GM12878 (cell line): Measurements from ENCODE around the gene ALG12. TPM values are rescaled to one million over a fixed set of nuclear protein-coding genes. Genes with fewer than 3 reads are reported as not detected.

Source experiments
- ATAC-seq: fragments of 200-7000 bp; cut with Tn5 transposase; 3 replicates; pipeline ENCODE4 v1.9.1; 2020; ENCODE audit warnings: mild to moderate bottlenecking, moderate library complexity
- BruUV-seq: library from RNA; stranded (reverse); fragments of 400-500 nt; replicated peaks from 2 replicates; lab custom pipeline; 2021; lab: Mats Ljungman, UMichigan
- CTCF ChIA-PET: fragments of 300-600 bp; sonication (Branson Sonifier 250); formaldehyde crosslinking; extraction: SDS; loops from one replicate; lab custom pipeline; 2021; ENCODE audit warnings: inconsistent platforms; lab: Yijun Ruan, JAX
- POLR2A ChIA-PET: fragments of 350-600 bp; formaldehyde crosslinking; extraction: SDS; loops from one replicate; lab custom pipeline; 2021; ENCODE audit warnings: inconsistent platforms; lab: Charles Lee
- RAD21 ChIA-PET: fragments of 300-600 bp; sonication (Branson Sonifier 250); formaldehyde crosslinking; loops from one replicate; lab custom pipeline; 2023; ENCODE audit warnings: antibody characterized with exemption; ENCODE audit not compliant: unreplicated experiment; lab: Charles Lee
- SMC1A ChIA-PET: fragments of 300-600 bp; sonication (Branson Sonifier 250); formaldehyde crosslinking; loops from one replicate; lab custom pipeline; 2023; ENCODE audit not compliant: unreplicated experiment, uncharacterized antibody; lab: Charles Lee
- DNase-seq: peaks from one replicate; pipeline ENCODE4 v3.0.0-alpha.2; 2011; ENCODE audit warnings: low read depth, low spot score
- FAIRE-seq: peaks from 3 replicates; lab custom pipeline; 2011; peaks lifted over from hg19 to GRCh38; lab: Jason Lieb, UNC
- H2AFZ ChIP-seq: 2 replicates; pipeline ENCODE4 v1.6.0; 2011; ENCODE audit warnings: low read depth, low read length, control low read depth; ENCODE audit not compliant: control insufficient read depth
- H3K27ac ChIP-seq: 2 replicates; pipeline ENCODE4 v1.5.1; 2011; ENCODE audit warnings: control low read depth; ENCODE audit not compliant: control insufficient read depth, insufficient read depth
- H3K27me3 ChIP-seq, 2 experiments: replicated peaks in 1 of 2; 2 replicates each; pipeline versions ENCODE4 v1.6.0 to v1.6.1; 2011; ENCODE audit warnings: low read length in 1 of 2; ENCODE audit not compliant: control insufficient read depth in 2 of 2, insufficient read depth in 2 of 2
- H3K36me3 ChIP-seq, 2 experiments: 2 replicates each; pipeline ENCODE4 v1.5.1; 2011; ENCODE audit warnings: low read length in 1 of 2; ENCODE audit not compliant: control insufficient read depth in 2 of 2, insufficient read depth in 2 of 2
- H3K4me1 ChIP-seq: 2 replicates; pipeline ENCODE4 v1.6.1; 2011; ENCODE audit warnings: mild to moderate bottlenecking, low read length, moderate library complexity, mixed read lengths; ENCODE audit not compliant: control insufficient read depth, insufficient read depth
- H3K4me2 ChIP-seq: 2 replicates; pipeline ENCODE4 v1.6.0; 2011; ENCODE audit warnings: control low read depth; ENCODE audit not compliant: control insufficient read depth, insufficient read depth
- H3K4me3 ChIP-seq: fragments of 200-600 bp; sonication (generic); 2 replicates; pipeline ENCODE4 v1.5.1; 2016
- H3K79me2 ChIP-seq: 2 replicates; pipeline ENCODE4 v1.6.0; 2011; ENCODE audit warnings: low read length; ENCODE audit not compliant: control insufficient read depth, insufficient read depth
- H3K9ac ChIP-seq: 2 replicates; pipeline ENCODE4 v1.8.0; 2011; ENCODE audit warnings: low read length, control low read depth, mixed read lengths; ENCODE audit not compliant: control insufficient read depth, insufficient read depth
- H3K9me3 ChIP-seq: replicated peaks from 3 replicates; pipeline ENCODE4 v1.5.1; 2011; ENCODE audit warnings: mild to moderate bottlenecking, low read length; ENCODE audit not compliant: control insufficient read depth, insufficient read depth
- H4K20me1 ChIP-seq: 2 replicates; pipeline ENCODE4 v1.6.0; 2011; ENCODE audit not compliant: control insufficient read depth, insufficient read depth
- EGR1 ChIP-seq, 2 experiments: IDR thresholded peaks; 1 replicate in 1 of 2; 2 replicates in 1 of 2; pipeline ENCODE4 v1.6.1; 2011 to 2012; ENCODE audit warnings: low read depth in 2 of 2, low read length in 2 of 2, borderline replicate concordance in 1 of 2, mild to moderate bottlenecking in 1 of 2, moderate library complexity in 1 of 2
- POLR2A ChIP-seq: IDR thresholded peaks from 2 replicates; pipeline ENCODE4 v1.6.1; 2011; ENCODE audit warnings: low read depth, mild to moderate bottlenecking, low read length
- WGBS: methylation state at CpG from one replicate; pipeline ENCODE4 v1.1.6; 2016; ENCODE audit warnings: low lambda C conversion rate; ENCODE audit not compliant: insufficient replicate concordance, insufficient coverage; ENCODE audit errors: missing lambda C conversion rate; 5-methylcytosine and 5-hydroxymethylcytosine counted together
- in situ Hi-C: fragments of 300-500 bp; cut with MboI; formaldehyde crosslinking; loops from 9 replicates; pipeline ENCODE4 v1.14.3; 2018; ENCODE audit warnings: mixed read lengths
- intact Hi-C: fragments of 100-400 bp; cut with micrococcal nuclease; formaldehyde crosslinking; loops from one replicate; pipeline ENCODE4 v1.14.2; 2022; ENCODE audit not compliant: unreplicated experiment
- polyA plus RNA-seq, 11 experiments: library from polyadenylated mRNA; depleted of rRNA in 4 of 11; unstranded in 6 of 11; stranded (reverse) in 5 of 11; fragments of >200 nt; fragmentation: Nextera tagmentation in 4 of 11; fragmentation: Illumina TruSeq in 1 of 11; extraction: Ambion mirVana in 4 of 11; extraction: Trizol in 1 of 11; gene quantifications; 1 replicate in 1 of 11; 2 replicates in 10 of 11; pipeline versions ENCODE4 v1.2.1 to v1.2.3, GENCODE V29; 2011 to 2016; ENCODE audit warnings: inconsistent platforms in 2 of 11, missing spikeins in 2 of 11, low read depth in 1 of 11
- total RNA-seq, 4 experiments: library from RNA; depleted of rRNA in 3 of 4; stranded (reverse); fragments of >200 nt in 3 of 4; fragmentation: Illumina TruSeq in 1 of 4; extraction: Trizol in 1 of 4; gene quantifications; 2 replicates each; pipeline versions ENCODE4 v1.2.1 to v1.2.3, GENCODE V29; 2013 to 2021
- TF ChIP-seq, protein P1 (sequence below): fragments of 450-650 bp; IDR thresholded peaks from 2 replicates; pipeline ENCODE4 v1.6.1; 2016; ENCODE audit warnings: mild to moderate bottlenecking

Gene ALG12
- total and polyA plus RNA-seq, 10 of the 15 experiments (the other 5 are each of a cell fraction or from before 2014, with no cell fraction given): 0.22 to 23.4 (median 6.6) TPM

DNA sequence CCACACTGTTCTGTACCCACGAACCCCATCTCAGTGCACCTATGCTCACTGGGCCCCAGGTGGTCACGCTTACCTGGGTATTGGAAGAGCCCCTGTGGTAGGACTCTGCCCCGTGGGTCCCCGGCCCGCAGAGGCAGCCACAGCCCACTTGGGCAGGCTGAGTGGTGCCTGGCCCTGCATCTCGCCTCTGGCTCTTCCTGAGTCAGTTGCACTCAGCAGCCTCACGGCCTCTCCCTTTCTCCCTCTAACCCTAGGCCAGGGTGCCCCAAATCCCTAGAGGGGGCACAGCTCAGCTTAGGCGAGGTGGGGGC lies 9.9 kb upstream of the ALG12 start:
- 49% methylated on average over 8 of the region's 8 CpGs for WGBS
- no peaks in the 10 kb centered on the region for H4K20me1 ChIP-seq
- in situ Hi-C loops: no loop called here
- H3K27me3 ChIP-seq: no peaks in the 10 kb centered on the region
- no TSS peak for BruUV-seq
- no peak overlapping the region for H2AFZ ChIP-seq
- H3K79me2 ChIP-seq: no peaks in the 10 kb centered on the region; the same call in 1 of the 2 replicates
- SMC1A ChIA-PET: no interaction called here
- no peak for DNase-seq
- H3K27ac ChIP-seq: no peak overlapping the region
- RAD21 ChIA-PET: interaction anchor here (1.1 to 1.3 kb wide), 2 partner anchors 102 to 161 kb away, joined by 3 to 4 read pairs; no protein-coding TSS in a partner anchor
- CTCF ChIA-PET: interaction anchor here (1.6 to 2.2 kb wide), 2 partner anchors 102 to 161 kb away, joined by 5 to 8 read pairs; no protein-coding TSS in a partner anchor
- POLR2A ChIA-PET: interaction anchor here (1.0 kb wide), 1 partner anchor 52 kb away, joined by 3 read pairs; no protein-coding TSS in a partner anchor
- TF ChIP-seq EGR1 (IDR thresholded peaks at IDR 0.05; ENCODE audit: borderline replicate concordance in 1 of 2, low read depth in 2 of 2, low read length in 2 of 2): no peak
- TF ChIP-seq, all 136 proteins: peak for 0
- no peak for FAIRE-seq
- Histone ChIP-seq H3K36me3 (peaks cover 0 to 2% of the 10 kb centered on the region in 2 experiments; a peak in 3 of 4 replicates), H3K4me3 (no peak overlapping the region), H3K4me2 (no peak overlapping the region), H3K9ac (no peak overlapping the region), H3K4me1 (peaks cover 59% of the 10 kb centered on the region), H3K9me3 (no peaks in the 10 kb centered on the region)
- no peak for ATAC-seq
- intact Hi-C loops: no loop called here

DNA sequence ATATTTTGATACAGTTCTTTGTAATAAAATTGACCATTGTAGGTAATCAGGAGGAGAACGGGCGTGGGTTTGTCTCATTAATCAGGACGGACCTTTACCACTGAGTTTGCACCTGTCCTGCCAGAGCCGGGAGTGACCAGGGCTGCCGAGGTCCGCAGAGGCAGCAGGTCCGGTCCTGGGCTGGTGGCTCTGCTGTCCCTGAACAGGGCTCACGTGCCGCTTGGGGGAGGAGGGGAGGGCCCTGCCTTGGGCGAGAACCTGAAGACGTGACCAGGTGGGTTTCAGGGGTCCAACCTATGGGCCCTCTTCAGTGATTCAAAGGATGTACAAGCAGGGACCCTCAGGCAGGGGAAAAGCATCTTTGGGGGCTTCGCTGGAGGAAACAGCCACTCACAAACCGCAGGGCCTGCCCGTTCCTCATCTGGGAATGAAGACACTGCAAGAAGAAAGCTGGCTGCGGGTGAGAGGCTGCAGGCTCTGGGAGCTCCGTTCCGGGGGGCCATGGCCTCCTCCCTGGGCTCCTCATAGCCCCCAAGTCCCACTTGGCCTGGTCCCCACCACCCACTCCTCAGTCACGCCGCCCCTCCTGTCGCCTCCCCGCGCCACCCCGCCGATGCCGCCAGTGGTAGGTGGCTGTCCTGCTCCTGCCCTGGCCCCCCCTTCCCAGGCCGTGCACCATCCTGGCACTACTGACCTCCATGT lies 9.4 kb upstream of the ALG12 start:
- H3K9ac ChIP-seq: no peak overlapping the region
- FAIRE-seq (no peak), ATAC-seq (no peak), DNase-seq (no peak)
- intact Hi-C loops (no loop called here), in situ Hi-C loops (no loop called here)
- H3K27me3 ChIP-seq: no peaks in the 10 kb centered on the region
- H3K79me2 ChIP-seq: no peaks in the 10 kb centered on the region; the same call in 1 of the 2 replicates
- RAD21 ChIA-PET: interaction anchor here (1.1 to 1.3 kb wide), 2 partner anchors 103 to 160 kb away, joined by 3 to 4 read pairs; no protein-coding TSS in a partner anchor
- H4K20me1 ChIP-seq: no peaks in the 10 kb centered on the region
- H3K27ac ChIP-seq: no peak overlapping the region
- SMC1A ChIA-PET: interaction anchor here (0.7 to 1.0 kb wide), 2 partner anchors 103 to 160 kb away, joined by 3 read pairs; no protein-coding TSS in a partner anchor
- POLR2A ChIA-PET: interaction anchor here (0.6 to 2.2 kb wide), 3 partner anchors 11 to 52 kb away, joined by 3 to 5 read pairs (median 3); no protein-coding TSS in a partner anchor
- peaks cover 56% of the 10 kb centered on the region for H3K4me1 ChIP-seq
- H3K36me3 ChIP-seq: peaks cover 0 to 2% of the 10 kb centered on the region in 2 experiments; a peak in 3 of 4 replicates
- CTCF ChIA-PET: interaction anchor here (1.6 to 2.2 kb wide), 2 partner anchors 102 to 160 kb away, joined by 5 to 8 read pairs; no protein-coding TSS in a partner anchor
- H3K9me3 ChIP-seq: no peaks in the 10 kb centered on the region
- no peak overlapping the region for H2AFZ ChIP-seq
- TF ChIP-seq POLR2A: peak; percentile 12; the same call in 1 of the 2 replicates
- TF ChIP-seq, protein P1, sequence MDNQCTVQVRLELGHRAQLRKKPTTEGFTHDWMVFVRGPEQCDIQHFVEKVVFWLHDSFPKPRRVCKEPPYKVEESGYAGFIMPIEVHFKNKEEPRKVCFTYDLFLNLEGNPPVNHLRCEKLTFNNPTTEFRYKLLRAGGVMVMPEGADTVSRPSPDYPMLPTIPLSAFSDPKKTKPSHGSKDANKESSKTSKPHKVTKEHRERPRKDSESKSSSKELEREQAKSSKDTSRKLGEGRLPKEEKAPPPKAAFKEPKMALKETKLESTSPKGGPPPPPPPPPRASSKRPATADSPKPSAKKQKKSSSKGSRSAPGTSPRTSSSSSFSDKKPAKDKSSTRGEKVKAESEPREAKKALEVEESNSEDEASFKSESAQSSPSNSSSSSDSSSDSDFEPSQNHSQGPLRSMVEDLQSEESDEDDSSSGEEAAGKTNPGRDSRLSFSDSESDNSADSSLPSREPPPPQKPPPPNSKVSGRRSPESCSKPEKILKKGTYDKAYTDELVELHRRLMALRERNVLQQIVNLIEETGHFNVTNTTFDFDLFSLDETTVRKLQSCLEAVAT: no peak
- WGBS: 94% methylated on average over 24 of the region's 26 CpGs
- no TSS peak for BruUV-seq
- H3K4me2 ChIP-seq: no peak overlapping the region
- no peak overlapping the region for H3K4me3 ChIP-seq
